ENCODE data around the gene JAM3.

JAM3 gene

GRCh38 chr11:134145715-134146114 lies 76.8 kb downstream of the JAM3 start:
- Histone ChIP-seq H3K4me3 (ENCODE audit: control insufficient read depth in 1 of 7, extremely low read depth in 1 of 7, insufficient read depth in 4 of 7, low read depth in 2 of 7, low read length in 6 of 7) (no peak overlapping the region), H3K4me1 (ENCODE audit: control extremely low read depth in 1 of 4, control insufficient read depth in 4 of 4, insufficient read depth in 4 of 4, low read length in 3 of 4) (no peaks in the 10 kb centered on the region), H3K27ac (ENCODE audit: insufficient read depth in 1 of 2, low read depth in 1 of 2, low read length in 2 of 2, poor library complexity in 1 of 2, severe bottlenecking in 2 of 2) (no peak overlapping the region), H3K27me3 (replicated peaks in 2 of 5; ENCODE audit: control insufficient read depth in 4 of 5, insufficient read depth in 5 of 5, low read length in 4 of 5) (no peaks in the 10 kb centered on the region), H3K36me3 (ENCODE audit: control insufficient read depth in 4 of 4, insufficient read depth in 4 of 4, low read length in 3 of 4) (peaks cover 7 to 67% (median 20%) of the 10 kb centered on the region in 4 experiments), H3K9me3 (ENCODE audit: control extremely low read depth in 1 of 5, control insufficient read depth in 4 of 5, insufficient read depth in 2 of 5, low read depth in 1 of 5, low read length in 4 of 5) (no peaks in the 10 kb centered on the region)
- no peak for DNase-seq
- ChIA-PET CTCF (interaction anchor here (1.1 kb wide), 1 partner anchor 9 kb away, joined by 3 read pairs; no protein-coding TSS in a partner anchor), POLR2A (no interaction called here)
- WGBS (ENCODE audit: insufficient coverage), result 98% methylated on average over 5 of the region's 8 CpGs

GRCh38 chr11:134146598-134146997 lies 77.7 kb downstream of the JAM3 start:
- H3K4me1 ChIP-seq (ENCODE audit: control extremely low read depth in 1 of 4, control insufficient read depth in 4 of 4, insufficient read depth in 4 of 4, low read length in 3 of 4), result no peaks in the 10 kb centered on the region
- no peak for DNase-seq
- CTCF ChIA-PET, result interaction anchor here (1.1 kb wide), 1 partner anchor 10 kb away, joined by 3 read pairs; no protein-coding TSS in a partner anchor
- whole genome bisulfite sequencing (ENCODE audit: insufficient coverage), result 95% methylated on average over 3 of the region's 3 CpGs
- H3K27ac ChIP-seq (ENCODE audit: insufficient read depth in 1 of 2, low read depth in 1 of 2, low read length in 2 of 2, poor library complexity in 1 of 2, severe bottlenecking in 2 of 2), result no peak overlapping the region
- no peaks in the 10 kb centered on the region for H3K27me3 ChIP-seq (replicated peaks in 2 of 5; ENCODE audit: control insufficient read depth in 4 of 5, insufficient read depth in 5 of 5, low read length in 4 of 5)
- no peak overlapping the region for H3K4me3 ChIP-seq (ENCODE audit: control insufficient read depth in 1 of 7, extremely low read depth in 1 of 7, insufficient read depth in 4 of 7, low read depth in 2 of 7, low read length in 6 of 7)
- no peaks in the 10 kb centered on the region for H3K9me3 ChIP-seq (ENCODE audit: control extremely low read depth in 1 of 5, control insufficient read depth in 4 of 5, insufficient read depth in 2 of 5, low read depth in 1 of 5, low read length in 4 of 5)
- H3K36me3 ChIP-seq (ENCODE audit: control insufficient read depth in 4 of 4, insufficient read depth in 4 of 4, low read length in 3 of 4), result peaks cover 7 to 67% (median 24%) of the 10 kb centered on the region in 4 experiments
- POLR2A ChIA-PET, result no interaction called here

DNA sequence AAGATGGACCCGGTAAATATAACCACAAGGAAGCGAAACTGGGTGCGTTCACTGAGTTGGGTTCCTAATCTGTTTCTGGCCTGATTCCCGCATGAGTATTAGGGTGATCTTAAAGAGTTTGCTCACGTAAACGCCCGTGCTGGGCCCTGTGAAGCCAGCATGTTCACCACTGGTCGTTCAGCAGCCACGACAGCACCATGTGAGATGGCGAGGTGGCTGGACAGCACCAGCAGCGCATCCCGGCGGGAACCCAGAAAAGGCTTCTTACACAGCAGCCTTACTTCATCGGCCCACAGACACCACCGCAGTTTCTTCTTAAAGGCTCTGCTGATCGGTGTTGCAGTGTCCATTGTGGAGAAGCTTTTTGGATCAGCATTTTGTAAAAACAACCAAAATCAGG lies 80.5 kb downstream of the JAM3 start:
- CTCF ChIA-PET, result interaction anchor here (1.9 kb wide), 1 partner anchor 11 kb away, joined by 7 read pairs; no protein-coding TSS in a partner anchor
- WGBS (ENCODE audit: insufficient coverage), result 100% methylated on average over 16 of the region's 16 CpGs
- Histone ChIP-seq H3K4me1 (ENCODE audit: control extremely low read depth in 1 of 4, control insufficient read depth in 4 of 4, insufficient read depth in 4 of 4, low read length in 3 of 4) (no peaks in the 10 kb centered on the region), H3K27ac (ENCODE audit: insufficient read depth in 1 of 2, low read depth in 1 of 2, low read length in 2 of 2, poor library complexity in 1 of 2, severe bottlenecking in 2 of 2) (peak overlapping the region in 1 of 2 experiments; percentile 4), H3K9me3 (ENCODE audit: control extremely low read depth in 1 of 5, control insufficient read depth in 4 of 5, insufficient read depth in 2 of 5, low read depth in 1 of 5, low read length in 4 of 5) (no peaks in the 10 kb centered on the region), H3K4me3 (ENCODE audit: control insufficient read depth in 1 of 7, extremely low read depth in 1 of 7, insufficient read depth in 4 of 7, low read depth in 2 of 7, low read length in 6 of 7) (no peak overlapping the region), H3K27me3 (replicated peaks in 2 of 5; ENCODE audit: control insufficient read depth in 4 of 5, insufficient read depth in 5 of 5, low read length in 4 of 5) (no peaks in the 10 kb centered on the region), H3K36me3 (ENCODE audit: control insufficient read depth in 4 of 4, insufficient read depth in 4 of 4, low read length in 3 of 4) (peaks cover 12 to 85% (median 39%) of the 10 kb centered on the region in 4 experiments)
- POLR2A ChIA-PET, result interaction anchor here (0.6 kb wide), 1 partner anchor 1881 kb away, joined by 3 read pairs; no protein-coding TSS in a partner anchor
- no peak for DNase-seq

DNA sequence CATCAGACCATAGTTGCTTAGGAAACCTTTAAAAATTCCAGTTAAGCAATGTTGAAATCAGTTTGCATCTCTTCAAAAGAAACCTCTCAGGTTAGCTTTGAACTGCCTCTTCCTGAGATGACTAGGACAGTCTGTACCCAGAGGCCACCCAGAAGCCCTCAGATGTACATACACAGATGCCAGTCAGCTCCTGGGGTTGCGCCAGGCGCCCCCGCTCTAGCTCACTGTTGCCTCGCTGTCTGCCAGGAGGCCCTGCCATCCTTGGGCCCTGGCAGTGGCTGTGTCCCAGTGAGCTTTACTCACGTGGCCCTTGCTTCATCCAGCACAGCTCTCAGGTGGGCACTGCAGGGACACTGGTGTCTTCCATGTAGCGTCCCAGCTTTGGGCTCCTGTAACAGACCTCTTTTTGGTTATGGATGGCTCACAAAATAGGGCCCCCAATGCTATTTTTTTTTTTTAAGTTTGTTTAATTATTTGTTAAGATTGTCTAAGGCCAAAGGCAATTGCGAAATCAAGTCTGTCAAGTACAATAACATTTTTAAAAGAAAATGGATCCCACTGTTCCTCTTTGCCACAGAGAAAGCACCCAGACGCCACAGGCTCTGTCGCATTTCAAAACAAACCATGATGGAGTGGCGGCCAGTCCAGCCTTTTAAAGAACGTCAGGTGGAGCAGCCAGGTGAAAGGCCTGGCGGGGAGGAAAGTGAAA lies 81.5 kb downstream of the JAM3 start:
- H3K4me1 ChIP-seq (ENCODE audit: control extremely low read depth in 1 of 4, control insufficient read depth in 4 of 4, insufficient read depth in 4 of 4, low read length in 3 of 4), result no peaks in the 10 kb centered on the region
- CTCF ChIA-PET, result no interaction called here
- H3K4me3 ChIP-seq (ENCODE audit: control insufficient read depth in 1 of 7, extremely low read depth in 1 of 7, insufficient read depth in 4 of 7, low read depth in 2 of 7, low read length in 6 of 7), result no peak overlapping the region
- no peak for DNase-seq
- H3K36me3 ChIP-seq (ENCODE audit: control insufficient read depth in 4 of 4, insufficient read depth in 4 of 4, low read length in 3 of 4), result peaks cover 11 to 85% (median 43%) of the 10 kb centered on the region in 4 experiments
- H3K27me3 ChIP-seq (replicated peaks in 2 of 5; ENCODE audit: control insufficient read depth in 4 of 5, insufficient read depth in 5 of 5, low read length in 4 of 5), result no peaks in the 10 kb centered on the region
- POLR2A ChIA-PET, result no interaction called here
- 93% methylated on average over 11 of the region's 12 CpGs for WGBS (ENCODE audit: insufficient coverage)
- H3K9me3 ChIP-seq (ENCODE audit: control extremely low read depth in 1 of 5, control insufficient read depth in 4 of 5, insufficient read depth in 2 of 5, low read depth in 1 of 5, low read length in 4 of 5), result no peaks in the 10 kb centered on the region
- no peak overlapping the region for H3K27ac ChIP-seq (ENCODE audit: insufficient read depth in 1 of 2, low read depth in 1 of 2, low read length in 2 of 2, poor library complexity in 1 of 2, severe bottlenecking in 2 of 2)

DNA sequence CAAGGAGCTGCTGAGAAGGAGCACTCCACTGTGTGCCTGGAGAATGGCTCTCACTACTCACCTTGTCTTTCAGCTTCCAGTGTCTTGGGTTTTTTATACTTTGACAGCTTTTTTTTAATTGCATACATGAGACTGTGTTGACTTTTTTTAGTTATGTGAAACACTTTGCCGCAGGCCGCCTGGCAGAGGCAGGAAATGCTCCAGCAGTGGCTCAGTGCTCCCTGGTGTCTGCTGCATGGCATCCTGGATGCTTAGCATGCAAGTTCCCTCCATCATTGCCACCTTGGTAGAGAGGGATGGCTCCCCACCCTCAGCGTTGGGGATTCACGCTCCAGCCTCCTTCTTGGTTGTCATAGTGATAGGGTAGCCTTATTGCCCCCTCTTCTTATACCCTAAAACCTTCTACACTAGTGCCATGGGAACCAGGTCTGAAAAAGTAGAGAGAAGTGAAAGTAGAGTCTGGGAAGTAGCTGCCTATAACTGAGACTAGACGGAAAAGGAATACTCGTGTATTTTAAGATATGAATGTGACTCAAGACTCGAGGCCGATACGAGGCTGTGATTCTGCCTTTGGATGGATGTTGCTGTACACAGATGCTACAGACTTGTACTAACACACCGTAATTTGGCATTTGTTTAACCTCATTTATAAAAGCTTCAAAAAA lies 82.3 kb downstream of the JAM3 start:
- WGBS (ENCODE audit: insufficient coverage), result 97% methylated on average over 7 of the region's 10 CpGs
- no peaks in the 10 kb centered on the region for H3K9me3 ChIP-seq (ENCODE audit: control extremely low read depth in 1 of 5, control insufficient read depth in 4 of 5, insufficient read depth in 2 of 5, low read depth in 1 of 5, low read length in 4 of 5)
- H3K27ac ChIP-seq (ENCODE audit: insufficient read depth in 1 of 2, low read depth in 1 of 2, low read length in 2 of 2, poor library complexity in 1 of 2, severe bottlenecking in 2 of 2), result no peak overlapping the region
- peaks cover 12 to 85% (median 44%) of the 10 kb centered on the region in 4 experiments for H3K36me3 ChIP-seq (ENCODE audit: control insufficient read depth in 4 of 4, insufficient read depth in 4 of 4, low read length in 3 of 4)
- H3K4me1 ChIP-seq (ENCODE audit: control extremely low read depth in 1 of 4, control insufficient read depth in 4 of 4, insufficient read depth in 4 of 4, low read length in 3 of 4), result no peaks in the 10 kb centered on the region
- no peaks in the 10 kb centered on the region for H3K27me3 ChIP-seq (replicated peaks in 2 of 5; ENCODE audit: control insufficient read depth in 4 of 5, insufficient read depth in 5 of 5, low read length in 4 of 5)
- no peak for DNase-seq
- POLR2A ChIA-PET, result no interaction called here
- H3K4me3 ChIP-seq (ENCODE audit: control insufficient read depth in 1 of 7, extremely low read depth in 1 of 7, insufficient read depth in 4 of 7, low read depth in 2 of 7, low read length in 6 of 7), result no peak overlapping the region
- CTCF ChIA-PET, result interaction anchor here (1.9 kb wide), 1 partner anchor 14 kb away, joined by 6 read pairs; no protein-coding TSS in a partner anchor

DNA sequence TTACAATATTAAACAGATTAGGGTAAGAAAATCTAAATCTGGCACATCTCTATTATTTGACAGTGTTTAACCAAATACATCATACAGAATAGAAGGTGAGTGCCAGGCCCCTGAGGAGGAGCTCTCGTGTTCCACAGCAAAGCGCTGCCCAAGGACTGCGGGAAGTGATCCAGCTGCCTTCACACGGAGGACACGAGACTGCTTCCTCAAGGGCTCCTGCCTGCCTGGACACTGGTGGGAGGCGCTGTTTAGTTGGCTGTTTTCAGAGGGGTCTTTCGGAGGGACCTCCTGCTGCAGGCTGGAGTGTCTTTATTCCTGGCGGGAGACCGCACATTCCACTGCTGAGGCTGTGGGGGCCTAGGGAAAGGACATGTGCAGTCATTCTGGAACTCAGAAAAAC lies 83.8 kb downstream of the JAM3 start:
- POLR2A ChIA-PET, result no interaction called here
- no peaks in the 10 kb centered on the region for H3K27me3 ChIP-seq (replicated peaks in 2 of 5; ENCODE audit: control insufficient read depth in 4 of 5, insufficient read depth in 5 of 5, low read length in 4 of 5)
- no peaks in the 10 kb centered on the region for H3K4me1 ChIP-seq (ENCODE audit: control extremely low read depth in 1 of 4, control insufficient read depth in 4 of 4, insufficient read depth in 4 of 4, low read length in 3 of 4)
- H3K9me3 ChIP-seq (ENCODE audit: control extremely low read depth in 1 of 5, control insufficient read depth in 4 of 5, insufficient read depth in 2 of 5, low read depth in 1 of 5, low read length in 4 of 5), result no peaks in the 10 kb centered on the region
- H3K4me3 ChIP-seq (ENCODE audit: control insufficient read depth in 1 of 7, extremely low read depth in 1 of 7, insufficient read depth in 4 of 7, low read depth in 2 of 7, low read length in 6 of 7), result no peak overlapping the region
- no peak for DNase-seq
- H3K27ac ChIP-seq (ENCODE audit: insufficient read depth in 1 of 2, low read depth in 1 of 2, low read length in 2 of 2, poor library complexity in 1 of 2, severe bottlenecking in 2 of 2), result no peak overlapping the region
- 91% methylated on average over 7 of the region's 9 CpGs for WGBS (ENCODE audit: insufficient coverage)
- CTCF ChIA-PET, result interaction anchor here (0.8 to 1.9 kb wide), 4 partner anchors 8 to 16 kb away, joined by 3 to 6 read pairs (median 3); no protein-coding TSS in a partner anchor
- peaks cover 12 to 96% (median 55%) of the 10 kb centered on the region in 4 experiments for H3K36me3 ChIP-seq (ENCODE audit: control insufficient read depth in 4 of 4, insufficient read depth in 4 of 4, low read length in 3 of 4)

Data from common myeloid progenitor, CD34-positive (primary cell).